WTC11 (cell line): ENCODE measurements around the gene NCKAP5. TPM values are rescaled to one million over a fixed set of nuclear protein-coding genes. Genes with fewer than 3 reads are reported as not detected.

ENCODE experiments used
- ATAC-seq: fragments of 200-7000 bp; cut with Tn5 transposase; 2 replicates; pipeline ENCODE4 v1.10.0; 2021; ENCODE audit warnings: mild to moderate bottlenecking, moderate library complexity
- CTCF ChIA-PET: fragments of 300-600 bp; sonication (Branson Sonifier 250); formaldehyde crosslinking; loops from one replicate; lab custom pipeline; 2021; ENCODE audit warnings: antibody characterized with exemption; lab: Charles Lee
- POLR2A ChIA-PET: fragments of 350-600 bp; sonication (Branson Sonifier 250); formaldehyde crosslinking; loops from one replicate; lab custom pipeline; 2021; ENCODE audit warnings: antibody characterized with exemption; lab: Charles Lee
- DNase-seq: peaks from one replicate; pipeline ENCODE4 v3.0.0; 2021; ENCODE audit warnings: low spot score
- H3K27ac Mint-ChIP-seq: 2 replicates; pipeline ENCODE4 v1.8.0; 2021; ENCODE audit warnings: mixed read lengths
- H3K27me3 Mint-ChIP-seq: 2 replicates; pipeline ENCODE4 v1.8.0; 2021; ENCODE audit warnings: low read depth, mild to moderate bottlenecking, moderate library complexity, mixed read lengths
- H3K36me3 Mint-ChIP-seq: 2 replicates; pipeline ENCODE4 v1.8.0; 2021; ENCODE audit warnings: mixed read lengths
- H3K4me1 Mint-ChIP-seq: 2 replicates; pipeline ENCODE4 v1.8.0; 2022; ENCODE audit warnings: mixed read lengths
- H3K4me3 Mint-ChIP-seq: 2 replicates; pipeline ENCODE4 v1.8.0; 2021; ENCODE audit warnings: mild to moderate bottlenecking, moderate library complexity, mixed read lengths
- H3K9me3 Mint-ChIP-seq: 2 replicates; pipeline ENCODE4 v1.8.0; 2021; ENCODE audit warnings: mixed read lengths
- E2F1 ChIP-seq: sonication (generic); formaldehyde crosslinking; IDR thresholded peaks from 2 replicates; pipeline ENCODE4 v1.8.0; 2022; ENCODE audit warnings: mild to moderate bottlenecking, missing genetic modification reagents
- ESRRA ChIP-seq: sonication (generic); formaldehyde crosslinking; IDR thresholded peaks from 2 replicates; pipeline ENCODE4 v1.8.1; 2022; ENCODE audit warnings: mild to moderate bottlenecking, missing genetic modification reagents, borderline replicate concordance
- FOXJ3 ChIP-seq: sonication (generic); formaldehyde crosslinking; IDR thresholded peaks from 2 replicates; pipeline ENCODE4 v1.9.0; 2021; ENCODE audit warnings: missing genetic modification reagents, mild to moderate bottlenecking, borderline replicate concordance
- FOXK1 ChIP-seq: sonication (generic); formaldehyde crosslinking; IDR thresholded peaks from 2 replicates; pipeline ENCODE4 v1.8.0; 2022; ENCODE audit warnings: mild to moderate bottlenecking, moderate library complexity, missing genetic modification reagents
- FOXP1 ChIP-seq: sonication (generic); formaldehyde crosslinking; IDR thresholded peaks from 2 replicates; pipeline ENCODE4 v1.8.0; 2022; ENCODE audit warnings: missing genetic modification reagents, mild to moderate bottlenecking, moderate library complexity, borderline replicate concordance
- MYBL2 ChIP-seq: sonication (generic); formaldehyde crosslinking; IDR thresholded peaks from 2 replicates; pipeline ENCODE4 v1.8.1; 2023; ENCODE audit warnings: mild to moderate bottlenecking, moderate library complexity, missing genetic modification reagents
- NR1H2 ChIP-seq: sonication (generic); formaldehyde crosslinking; IDR thresholded peaks from 2 replicates; pipeline ENCODE4 v1.9.0; 2021; ENCODE audit warnings: mild to moderate bottlenecking, moderate library complexity, missing genetic modification reagents
- NR3C1 ChIP-seq: sonication (generic); formaldehyde crosslinking; conservative IDR thresholded peaks from 2 replicates; pipeline ENCODE4 v1.8.1; 2023; ENCODE audit warnings: low read depth, mild to moderate bottlenecking, missing genetic modification reagents
- PRDM15 ChIP-seq: sonication (generic); formaldehyde crosslinking; IDR thresholded peaks from 2 replicates; pipeline ENCODE4 v1.8.0; 2022; ENCODE audit warnings: missing genetic modification reagents
- RELA ChIP-seq: sonication (generic); formaldehyde crosslinking; IDR thresholded peaks from 2 replicates; pipeline ENCODE4 v1.8.1; 2022; ENCODE audit warnings: missing genetic modification reagents, mild to moderate bottlenecking, borderline replicate concordance
- RORB ChIP-seq: fragments of 250-450 bp; sonication (Bioruptor Pico); IDR thresholded peaks from 2 replicates; pipeline ENCODE4 v1.9.0; 2021; ENCODE audit warnings: mild to moderate bottlenecking
- SMAD4 ChIP-seq: sonication (generic); formaldehyde crosslinking; IDR thresholded peaks from 2 replicates; pipeline ENCODE4 v1.8.0; 2022; ENCODE audit warnings: mild to moderate bottlenecking, missing genetic modification reagents
- SOX15 ChIP-seq: fragments of 250-450 bp; sonication (Bioruptor Pico); IDR thresholded peaks from 2 replicates; pipeline ENCODE4 v1.9.0; 2021; ENCODE audit warnings: mild to moderate bottlenecking
- SP1 ChIP-seq: sonication (generic); formaldehyde crosslinking; conservative IDR thresholded peaks from 2 replicates; pipeline ENCODE4 v1.8.1; 2022; ENCODE audit warnings: missing genetic modification reagents
- TEAD1 ChIP-seq: sonication (generic); formaldehyde crosslinking; IDR thresholded peaks from 2 replicates; pipeline ENCODE4 v1.8.0; 2022; ENCODE audit warnings: mild to moderate bottlenecking, missing genetic modification reagents
- ZBTB21 ChIP-seq: sonication (generic); formaldehyde crosslinking; IDR thresholded peaks from 2 replicates; pipeline ENCODE4 v1.8.1; 2023; ENCODE audit warnings: mild to moderate bottlenecking, missing genetic modification reagents, borderline replicate concordance
- ZMAT4 ChIP-seq: fragments of 250-450 bp; sonication (Bioruptor Pico); IDR thresholded peaks from 2 replicates; pipeline ENCODE4 v1.9.0; 2021; ENCODE audit warnings: mild to moderate bottlenecking
- ZNF219 ChIP-seq: sonication (generic); formaldehyde crosslinking; IDR thresholded peaks from 2 replicates; pipeline ENCODE4 v1.8.0; 2023; ENCODE audit warnings: missing genetic modification reagents, mild to moderate bottlenecking, borderline replicate concordance
- ZNF317 ChIP-seq: sonication (generic); formaldehyde crosslinking; IDR thresholded peaks from 2 replicates; pipeline ENCODE4 v1.8.1; 2023; ENCODE audit warnings: low read depth, mild to moderate bottlenecking, moderate library complexity, missing genetic modification reagents, borderline replicate concordance
- ZNF416 ChIP-seq: fragments of 250-450 bp; sonication (Bioruptor Pico); IDR thresholded peaks from 2 replicates; pipeline ENCODE4 v1.9.0; 2021; ENCODE audit warnings: mild to moderate bottlenecking, inconsistent platforms
- ZNF425 ChIP-seq: fragments of 250-450 bp; sonication (Bioruptor Pico); conservative IDR thresholded peaks from 2 replicates; pipeline ENCODE4 v1.9.0; 2021; ENCODE audit warnings: mild to moderate bottlenecking
- ZNF532 ChIP-seq: fragments of 250-450 bp; sonication (Bioruptor Pico); IDR thresholded peaks from 2 replicates; pipeline ENCODE4 v1.9.0; 2021; ENCODE audit warnings: mild to moderate bottlenecking, borderline replicate concordance
- total RNA-seq: library from RNA; stranded (reverse); gene quantifications from 3 replicates; pipeline ENCODE4 v1.2.3, GENCODE V29; 2021
- TF ChIP-seq, protein P1 (sequence below): sonication (generic); formaldehyde crosslinking; IDR thresholded peaks from 2 replicates; pipeline ENCODE4 v1.8.0; 2022; ENCODE audit warnings: mild to moderate bottlenecking, missing genetic modification reagents
- TF ChIP-seq, protein P2 (sequence below): sonication (generic); formaldehyde crosslinking; conservative IDR thresholded peaks from 2 replicates; pipeline ENCODE4 v1.8.1; 2023; ENCODE audit warnings: mild to moderate bottlenecking, low read depth, missing genetic modification reagents, moderate library complexity

The NCKAP5 gene
- total RNA-seq, 1 experiment from 2014 or later = 0.55 TPM

DNA sequence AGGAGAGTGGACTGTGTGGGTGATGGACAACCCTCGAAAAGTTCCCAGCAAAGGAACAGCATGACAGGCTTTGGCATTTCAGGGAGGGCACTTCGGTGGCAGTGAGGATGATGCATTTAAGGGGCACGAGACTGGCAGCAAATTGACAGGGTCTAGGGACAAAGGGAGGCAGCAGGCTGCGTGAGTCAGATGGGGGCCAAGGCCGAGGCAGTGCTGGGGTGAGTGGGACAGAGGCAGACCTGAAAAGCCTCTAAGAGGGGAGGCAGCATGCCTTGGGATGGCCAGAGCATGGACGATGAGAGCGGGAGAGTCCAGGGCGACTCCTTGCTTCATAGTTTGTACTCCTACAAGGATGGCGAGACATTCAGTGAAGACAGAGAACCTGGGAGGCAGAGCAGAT is 848.8 kb downstream of the NCKAP5 start (continued):
- no peak for TF ChIP-seq ZNF219
- TF ChIP-seq FOXJ3 (CRISPR knock-in tag) = no peak
- TF ChIP-seq NR3C1 = no peak
- no peak for TF ChIP-seq MYBL2 (CRISPR knock-in tag)
- TF ChIP-seq PRDM15 = no peak
- no peak for TF ChIP-seq TEAD1
- no peak for TF ChIP-seq RORB (CRISPR knock-in tag)
- no peak for TF ChIP-seq RELA (CRISPR knock-in tag)
- TF ChIP-seq, protein P1, sequence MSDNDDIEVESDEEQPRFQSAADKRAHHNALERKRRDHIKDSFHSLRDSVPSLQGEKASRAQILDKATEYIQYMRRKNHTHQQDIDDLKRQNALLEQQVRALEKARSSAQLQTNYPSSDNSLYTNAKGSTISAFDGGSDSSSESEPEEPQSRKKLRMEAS = no peak
- no peak for TF ChIP-seq ESRRA

GRCh38 chr2:132716954-132717353 is 851.3 kb downstream of the NCKAP5 start:
- ATAC-seq = no peak
- CTCF ChIA-PET = no interaction called here
- no peak overlapping the region for H3K4me3 Mint-ChIP-seq
- H3K27ac Mint-ChIP-seq = no peak overlapping the region
- H3K4me1 Mint-ChIP-seq = peaks cover 2% of the 10 kb centered on the region; the same call in 1 of the 2 replicates
- no peaks in the 10 kb centered on the region for H3K36me3 Mint-ChIP-seq
- H3K27me3 Mint-ChIP-seq = no peaks in the 10 kb centered on the region
- no peak for DNase-seq
- H3K9me3 Mint-ChIP-seq = no peaks in the 10 kb centered on the region
- POLR2A ChIA-PET = no interaction called here
- TF ChIP-seq ZNF416 (CRISPR knock-in tag) (no peak), ZNF532 (no peak), FOXP1 (CRISPR knock-in tag) (no peak), ZNF425 (CRISPR knock-in tag) (no peak), E2F1 (CRISPR knock-in tag) (no peak), SOX15 (CRISPR knock-in tag) (no peak), ZBTB21 (no peak), SP1 (CRISPR knock-in tag) (no peak), SMAD4 (no peak), NR1H2 (CRISPR knock-in tag) (no peak), FOXK1 (CRISPR knock-in tag) (no peak), RELA (CRISPR knock-in tag) (no peak), ZMAT4 (CRISPR knock-in tag) (no peak), ZNF317 (CRISPR knock-in tag) (no peak)
- TF ChIP-seq, protein P2, sequence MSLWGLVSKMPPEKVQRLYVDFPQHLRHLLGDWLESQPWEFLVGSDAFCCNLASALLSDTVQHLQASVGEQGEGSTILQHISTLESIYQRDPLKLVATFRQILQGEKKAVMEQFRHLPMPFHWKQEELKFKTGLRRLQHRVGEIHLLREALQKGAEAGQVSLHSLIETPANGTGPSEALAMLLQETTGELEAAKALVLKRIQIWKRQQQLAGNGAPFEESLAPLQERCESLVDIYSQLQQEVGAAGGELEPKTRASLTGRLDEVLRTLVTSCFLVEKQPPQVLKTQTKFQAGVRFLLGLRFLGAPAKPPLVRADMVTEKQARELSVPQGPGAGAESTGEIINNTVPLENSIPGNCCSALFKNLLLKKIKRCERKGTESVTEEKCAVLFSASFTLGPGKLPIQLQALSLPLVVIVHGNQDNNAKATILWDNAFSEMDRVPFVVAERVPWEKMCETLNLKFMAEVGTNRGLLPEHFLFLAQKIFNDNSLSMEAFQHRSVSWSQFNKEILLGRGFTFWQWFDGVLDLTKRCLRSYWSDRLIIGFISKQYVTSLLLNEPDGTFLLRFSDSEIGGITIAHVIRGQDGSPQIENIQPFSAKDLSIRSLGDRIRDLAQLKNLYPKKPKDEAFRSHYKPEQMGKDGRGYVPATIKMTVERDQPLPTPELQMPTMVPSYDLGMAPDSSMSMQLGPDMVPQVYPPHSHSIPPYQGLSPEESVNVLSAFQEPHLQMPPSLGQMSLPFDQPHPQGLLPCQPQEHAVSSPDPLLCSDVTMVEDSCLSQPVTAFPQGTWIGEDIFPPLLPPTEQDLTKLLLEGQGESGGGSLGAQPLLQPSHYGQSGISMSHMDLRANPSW (CRISPR knock-in tag) = no peak
